HepG2 (cell line): Measurements from ENCODE around the gene THRAP3. TPM values are rescaled to one million over a fixed set of nuclear protein-coding genes. Genes with fewer than 3 reads are reported as not detected.

ENCODE experiments used
- CCAR2 ChIP-seq: fragments of 200-400 bp; formaldehyde crosslinking; optimal IDR thresholded peaks from 2 replicates; pipeline ENCODE3; 2018; ENCODE audit warnings: low read depth, mild to moderate bottlenecking, low read length, moderate library complexity
- ELF1 ChIP-seq: sonication (generic); formaldehyde crosslinking; IDR thresholded peaks from 2 replicates; pipeline ENCODE4 v1.4.0; 2020; ENCODE audit warnings: missing genetic modification reagents
- EP300 ChIP-seq, 3 experiments: sonication (generic) in 1 of 3; formaldehyde crosslinking in 1 of 3; IDR thresholded peaks; 2 replicates each; pipeline versions ENCODE4 v1.5.1 to v1.6.1; 2011 to 2020; ENCODE audit warnings: low read depth in 2 of 3, low read length in 2 of 3, borderline replicate concordance in 1 of 3, improper control_type of control experiment in 1 of 3, mild to moderate bottlenecking in 1 of 3, missing genetic modification reagents in 1 of 3, moderate library complexity in 1 of 3
- FOXK1 ChIP-seq: sonication (generic); formaldehyde crosslinking; IDR thresholded peaks from 2 replicates; pipeline ENCODE4 v1.4.0; 2020; ENCODE audit warnings: low read depth, missing genetic modification reagents, borderline replicate concordance
- GATAD1 ChIP-seq: IDR thresholded peaks from 2 replicates; pipeline ENCODE4 v1.6.1; 2016; ENCODE audit warnings: missing genetic modification reagents, missing compliant biosample characterization
- HIVEP1 ChIP-seq: sonication (generic); formaldehyde crosslinking; IDR thresholded peaks from 2 replicates; pipeline ENCODE4 v1.4.0; 2020; ENCODE audit warnings: mild to moderate bottlenecking, missing genetic modification reagents
- HOXA5 ChIP-seq: sonication (generic); formaldehyde crosslinking; IDR thresholded peaks from 2 replicates; pipeline ENCODE4 v1.4.0; 2020; ENCODE audit warnings: missing genetic modification reagents
- IRF1 ChIP-seq: sonication (generic); formaldehyde crosslinking; IDR thresholded peaks from 2 replicates; pipeline ENCODE4 v1.4.0; 2020; ENCODE audit warnings: low read depth, mild to moderate bottlenecking, missing genetic modification reagents
- IRF2 ChIP-seq: IDR thresholded peaks from 2 replicates; pipeline ENCODE4 v1.6.1; 2018; ENCODE audit warnings: missing genetic modification reagents, missing compliant biosample characterization
- MAFG ChIP-seq: sonication (generic); formaldehyde crosslinking; IDR thresholded peaks from 2 replicates; pipeline ENCODE4 v1.5.1; 2020; ENCODE audit warnings: mild to moderate bottlenecking, missing genetic modification reagents
- NBN ChIP-seq: fragments of 450-650 bp; conservative IDR thresholded peaks from 2 replicates; pipeline ENCODE4 v1.6.1; 2017
- NFYC ChIP-seq: IDR thresholded peaks from 2 replicates; pipeline ENCODE4 v1.6.1; 2016; ENCODE audit warnings: missing genetic modification reagents, missing compliant biosample characterization
- PAWR ChIP-seq: sonication (generic); formaldehyde crosslinking; IDR thresholded peaks from 2 replicates; pipeline ENCODE4 v1.4.0; 2020; ENCODE audit warnings: missing genetic modification reagents, mild to moderate bottlenecking, borderline replicate concordance
- PHF5A ChIP-seq: IDR thresholded peaks from one replicate; pipeline ENCODE4 v1.6.1; 2018; ENCODE audit warnings: low read depth, missing genetic modification reagents; ENCODE audit not compliant: unreplicated experiment
- RBFOX2 ChIP-seq: fragments of 200-400 bp; formaldehyde crosslinking; IDR thresholded peaks from 2 replicates; pipeline ENCODE4 v1.6.1; 2017; ENCODE audit warnings: low read depth, mild to moderate bottlenecking, low read length
- SP2 ChIP-seq: sonication (generic); formaldehyde crosslinking; IDR thresholded peaks from 2 replicates; pipeline ENCODE4 v1.5.1; 2020; ENCODE audit warnings: mild to moderate bottlenecking, missing genetic modification reagents
- STAG1 ChIP-seq: sonication (generic); formaldehyde crosslinking; IDR thresholded peaks from 2 replicates; pipeline ENCODE4 v1.4.0; 2020; ENCODE audit warnings: missing genetic modification reagents
- THRA ChIP-seq: sonication (generic); formaldehyde crosslinking; IDR thresholded peaks from 2 replicates; pipeline ENCODE4 v1.4.0; 2020; ENCODE audit warnings: missing genetic modification reagents, borderline replicate concordance
- TP53 ChIP-seq: sonication (generic); formaldehyde crosslinking; conservative IDR thresholded peaks from 2 replicates; pipeline ENCODE4 v1.4.0; 2020; ENCODE audit warnings: missing genetic modification reagents
- ZBTB7A ChIP-seq: sonication (generic); formaldehyde crosslinking; IDR thresholded peaks from 2 replicates; pipeline ENCODE4 v1.8.0; 2022; ENCODE audit warnings: mild to moderate bottlenecking, missing genetic modification reagents
- ZNF235 ChIP-seq: sonication (generic); formaldehyde crosslinking; IDR thresholded peaks from 2 replicates; pipeline ENCODE4 v1.8.1; 2023; ENCODE audit warnings: mild to moderate bottlenecking, missing genetic modification reagents, borderline replicate concordance
- ZNF556 ChIP-seq: sonication (generic); formaldehyde crosslinking; IDR thresholded peaks from 2 replicates; pipeline ENCODE4 v1.4.0; 2020; ENCODE audit warnings: mild to moderate bottlenecking, missing genetic modification reagents, borderline replicate concordance
- ZNF646 ChIP-seq: sonication (generic); formaldehyde crosslinking; IDR thresholded peaks from 2 replicates; pipeline ENCODE4 v1.9.0; 2021; ENCODE audit warnings: mild to moderate bottlenecking, missing genetic modification reagents
- polyA plus RNA-seq, 8 experiments: library from polyadenylated mRNA; depleted of rRNA in 3 of 8; stranded (reverse) in 7 of 8; unstranded in 1 of 8; fragments of >200 nt; fragmentation: Illumina TruSeq in 4 of 8; extraction: Trizol in 4 of 8; gene quantifications; 2 replicates each; pipeline versions ENCODE4 v1.2.1 to v1.2.3, GENCODE V29; 2011 to 2016; ENCODE audit warnings: low read depth in 4 of 8, missing spikeins in 1 of 8, mixed read lengths in 1 of 8; ENCODE audit not compliant: insufficient read depth in 1 of 8
- total RNA-seq, 5 experiments: library from RNA; depleted of rRNA; stranded (reverse); fragments of >200 nt; fragmentation: Illumina TruSeq; extraction: Trizol; gene quantifications; 2 replicates each; pipeline ENCODE4 v1.2.3, GENCODE V29; 2016; ENCODE audit warnings: low read depth in 1 of 5

The THRAP3 gene
- total and polyA plus RNA-seq, 2 of the 13 experiments (the other 11 are each of a cell fraction or from before 2014, with no cell fraction given), result 45.0 to 92.6 TPM

GRCh38 chr1:36306902-36307456 is 82.7 kb downstream of the THRAP3 start (continued):
- TF ChIP-seq NFYC, result peak; percentile 81
- TF ChIP-seq TP53 (CRISPR knock-in tag), result no peak
- TF ChIP-seq PHF5A (CRISPR knock-in tag), result no peak
- peak; percentile 19; the same call in 1 of the 2 replicates for TF ChIP-seq STAG1 (CRISPR knock-in tag)
- TF ChIP-seq MAFG (CRISPR knock-in tag), result no peak
- TF ChIP-seq CCAR2, result no peak
- no peak for TF ChIP-seq PAWR (CRISPR knock-in tag)
- 0 out of 2 replicates have a peak, but pooled peaks have one; percentile 58 for TF ChIP-seq IRF1 (CRISPR knock-in tag)
- peak; percentile 82 for TF ChIP-seq SP2
- no peak for TF ChIP-seq FOXK1
- no peak for TF ChIP-seq ZNF235
- peak; percentile 37; the same call in 1 of the 2 replicates for TF ChIP-seq ZNF556 (CRISPR knock-in tag)
- peak; percentile 33; the same call in 1 of the 2 replicates for TF ChIP-seq GATAD1 (CRISPR knock-in tag)
- TF ChIP-seq THRA (CRISPR knock-in tag), result no peak; the same call in 1 of the 2 replicates
- no peak for TF ChIP-seq HOXA5
- TF ChIP-seq ELF1 (CRISPR knock-in tag), result no peak
- no peak for TF ChIP-seq ZNF646 (CRISPR knock-in tag)
- TF ChIP-seq ZBTB7A, result no peak
- TF ChIP-seq NBN, result no peak
- no peak for TF ChIP-seq EP300 (IDR thresholded peaks at IDR 0.05; ENCODE audit: low read depth in 2 of 2, low read length in 2 of 2)
- no peak; the same call in 1 of the 2 replicates for TF ChIP-seq EP300 (CRISPR knock-in tag; IDR thresholded peaks at IDR 0.05; ENCODE audit: borderline replicate concordance)
- TF ChIP-seq HIVEP1 (CRISPR knock-in tag), result no peak
- TF ChIP-seq IRF2 (CRISPR knock-in tag), result 0 out of 2 replicates have a peak, but pooled peaks have one; percentile 56
- TF ChIP-seq RBFOX2, result peak; percentile 61; the same call in 1 of the 2 replicates
